ENCODE data around the gene ELAVL1. TPM values are rescaled to one million over a fixed set of nuclear protein-coding genes. Genes with fewer than 3 reads are reported as not detected.
"Not testable (repeated sequence)": the region's sequence is repeated elsewhere in the genome, so short reads cannot be mapped to it uniquely, and the experiment has no call there.

The ELAVL1 gene
- total RNA-seq, 1 donor from 2014 or later = 107 TPM

DNA sequence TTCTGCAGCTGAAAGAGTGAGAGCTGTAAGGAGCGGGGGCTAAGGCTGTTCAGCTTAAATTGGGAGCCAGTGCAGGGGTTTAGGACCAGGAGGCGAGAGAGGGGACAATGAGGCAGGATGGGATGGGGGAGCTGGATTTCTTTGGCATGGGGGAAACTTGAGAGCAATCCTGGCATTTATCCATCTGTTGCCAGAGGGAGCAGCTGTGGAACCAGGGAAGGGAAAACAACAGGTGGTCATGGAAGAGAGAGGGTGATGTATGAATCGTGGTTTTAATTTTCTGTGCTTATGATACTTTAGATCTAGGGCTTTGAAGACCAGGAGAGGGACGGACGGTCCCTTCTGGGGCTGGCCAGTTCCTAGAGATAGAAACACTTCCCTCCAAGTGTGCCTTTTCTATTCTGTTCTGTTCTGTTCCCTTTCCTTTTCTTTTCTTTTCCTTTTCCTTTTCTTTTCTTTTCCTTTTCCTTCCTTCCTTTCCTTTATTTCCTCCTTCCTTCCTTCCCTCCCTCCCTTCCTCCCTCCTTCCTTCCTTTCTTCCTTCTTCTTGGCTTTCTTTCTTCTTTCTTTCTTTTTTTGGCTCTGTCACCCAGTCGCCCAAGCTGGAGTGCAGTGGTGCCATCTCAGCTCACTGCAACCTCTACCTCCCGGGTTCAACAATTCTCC is 31.1 kb upstream of the ELAVL1 start:
- Histone ChIP-seq H2AFZ (ENCODE audit: low read depth, low read length) (no peak overlapping the region), H3K9me3 (ENCODE audit: insufficient read depth, low read depth, low read length) (no peaks in the 10 kb centered on the region), H3K27ac (ENCODE audit: low read depth, low read length) (no peak overlapping the region), H3K79me2 (ENCODE audit: insufficient read depth, low read length) (no peaks in the 10 kb centered on the region), H3K4me2 (ENCODE audit: low read length) (no peak overlapping the region), H3K9ac (ENCODE audit: low read length) (no peak overlapping the region), H4K20me1 (ENCODE audit: insufficient read depth, low read length) (no peaks in the 10 kb centered on the region), H3K27me3 (ENCODE audit: insufficient read depth, low read length) (no peaks in the 10 kb centered on the region), H3K4me3 (ENCODE audit: insufficient read depth, low read depth, low read length) (no peak overlapping the region), H3K4me1 (ENCODE audit: insufficient read depth, low read length) (no peaks in the 10 kb centered on the region), H3K36me3 (ENCODE audit: insufficient read depth, low read length) (no peaks in the 10 kb centered on the region)
- Mint-ChIP-seq H3K4me3 (ENCODE audit: unreplicated experiment) (no peak overlapping the region), H3K27ac (ENCODE audit: unreplicated experiment) (no peak overlapping the region), H3K9me3 (ENCODE audit: unreplicated experiment) (no peaks in the 10 kb centered on the region), H3K4me1 (ENCODE audit: low read depth, unreplicated experiment) (peaks cover 6% of the 10 kb centered on the region), H3K27me3 (ENCODE audit: low read depth, unreplicated experiment) (peaks cover 6% of the 10 kb centered on the region), H3K36me3 (ENCODE audit: low read depth, unreplicated experiment) (no peaks in the 10 kb centered on the region)
- FAIRE-seq (no peak), DNase-seq (ENCODE audit: low read depth) (no peak)
- TF ChIP-seq, protein P1, sequence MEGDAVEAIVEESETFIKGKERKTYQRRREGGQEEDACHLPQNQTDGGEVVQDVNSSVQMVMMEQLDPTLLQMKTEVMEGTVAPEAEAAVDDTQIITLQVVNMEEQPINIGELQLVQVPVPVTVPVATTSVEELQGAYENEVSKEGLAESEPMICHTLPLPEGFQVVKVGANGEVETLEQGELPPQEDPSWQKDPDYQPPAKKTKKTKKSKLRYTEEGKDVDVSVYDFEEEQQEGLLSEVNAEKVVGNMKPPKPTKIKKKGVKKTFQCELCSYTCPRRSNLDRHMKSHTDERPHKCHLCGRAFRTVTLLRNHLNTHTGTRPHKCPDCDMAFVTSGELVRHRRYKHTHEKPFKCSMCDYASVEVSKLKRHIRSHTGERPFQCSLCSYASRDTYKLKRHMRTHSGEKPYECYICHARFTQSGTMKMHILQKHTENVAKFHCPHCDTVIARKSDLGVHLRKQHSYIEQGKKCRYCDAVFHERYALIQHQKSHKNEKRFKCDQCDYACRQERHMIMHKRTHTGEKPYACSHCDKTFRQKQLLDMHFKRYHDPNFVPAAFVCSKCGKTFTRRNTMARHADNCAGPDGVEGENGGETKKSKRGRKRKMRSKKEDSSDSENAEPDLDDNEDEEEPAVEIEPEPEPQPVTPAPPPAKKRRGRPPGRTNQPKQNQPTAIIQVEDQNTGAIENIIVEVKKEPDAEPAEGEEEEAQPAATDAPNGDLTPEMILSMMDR (IDR thresholded peaks at IDR 0.05; ENCODE audit: insufficient read depth, low read depth, low read length) = no peak
- TF ChIP-seq EZH2 (IDR thresholded peaks at IDR 0.05; ENCODE audit: insufficient read depth, low read length) = no peak

DNA sequence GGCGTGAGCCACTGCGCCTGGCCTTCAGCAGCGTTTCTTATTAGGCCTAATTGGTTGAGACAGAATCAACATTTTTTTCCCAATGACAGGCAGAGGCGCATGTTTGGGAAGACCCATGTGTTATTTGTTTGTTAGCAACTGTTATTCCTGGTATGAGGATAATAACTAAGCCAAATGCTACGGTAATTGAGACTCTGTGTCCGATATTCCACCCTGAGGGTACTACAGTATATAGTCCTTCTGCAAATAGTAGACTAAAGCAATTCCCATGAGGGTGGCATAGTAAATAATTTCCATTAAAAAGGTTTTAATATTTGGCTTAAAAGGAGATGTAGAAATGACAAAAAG is 28.7 kb upstream of the ELAVL1 start:
- H3K27me3 ChIP-seq (ENCODE audit: insufficient read depth, low read length) = no peaks in the 10 kb centered on the region
- no peak overlapping the region for H2AFZ ChIP-seq (ENCODE audit: low read depth, low read length)
- no peak overlapping the region for H3K4me3 ChIP-seq (ENCODE audit: insufficient read depth, low read depth, low read length)
- H3K36me3 Mint-ChIP-seq (ENCODE audit: low read depth, unreplicated experiment) = no peaks in the 10 kb centered on the region
- no peak overlapping the region for H3K27ac ChIP-seq (ENCODE audit: low read depth, low read length)
- H3K27ac Mint-ChIP-seq (ENCODE audit: unreplicated experiment) = no peak overlapping the region
- H3K4me3 Mint-ChIP-seq (ENCODE audit: unreplicated experiment) = no peak overlapping the region
- no peaks in the 10 kb centered on the region for H3K9me3 ChIP-seq (ENCODE audit: insufficient read depth, low read depth, low read length)
- H3K9me3 Mint-ChIP-seq (ENCODE audit: unreplicated experiment) = no peaks in the 10 kb centered on the region
- peaks cover 14% of the 10 kb centered on the region for H3K4me1 Mint-ChIP-seq (ENCODE audit: low read depth, unreplicated experiment)
- peaks cover 6% of the 10 kb centered on the region for H3K27me3 Mint-ChIP-seq (ENCODE audit: low read depth, unreplicated experiment)
- no peak for DNase-seq (ENCODE audit: low read depth)
- no peak for FAIRE-seq
- no peaks in the 10 kb centered on the region for H3K79me2 ChIP-seq (ENCODE audit: insufficient read depth, low read length)
- no peaks in the 10 kb centered on the region for H4K20me1 ChIP-seq (ENCODE audit: insufficient read depth, low read length)
- TF ChIP-seq, protein P1 (IDR thresholded peaks at IDR 0.05; ENCODE audit: insufficient read depth, low read depth, low read length) = no peak
- no peak for TF ChIP-seq EZH2 (IDR thresholded peaks at IDR 0.05; ENCODE audit: insufficient read depth, low read length)
- H3K4me2 ChIP-seq (ENCODE audit: low read length) = no peak overlapping the region
- H3K9ac ChIP-seq (ENCODE audit: low read length) = no peak overlapping the region
- no peaks in the 10 kb centered on the region for H3K4me1 ChIP-seq (ENCODE audit: insufficient read depth, low read length)
- no peaks in the 10 kb centered on the region for H3K36me3 ChIP-seq (ENCODE audit: insufficient read depth, low read length)

DNA sequence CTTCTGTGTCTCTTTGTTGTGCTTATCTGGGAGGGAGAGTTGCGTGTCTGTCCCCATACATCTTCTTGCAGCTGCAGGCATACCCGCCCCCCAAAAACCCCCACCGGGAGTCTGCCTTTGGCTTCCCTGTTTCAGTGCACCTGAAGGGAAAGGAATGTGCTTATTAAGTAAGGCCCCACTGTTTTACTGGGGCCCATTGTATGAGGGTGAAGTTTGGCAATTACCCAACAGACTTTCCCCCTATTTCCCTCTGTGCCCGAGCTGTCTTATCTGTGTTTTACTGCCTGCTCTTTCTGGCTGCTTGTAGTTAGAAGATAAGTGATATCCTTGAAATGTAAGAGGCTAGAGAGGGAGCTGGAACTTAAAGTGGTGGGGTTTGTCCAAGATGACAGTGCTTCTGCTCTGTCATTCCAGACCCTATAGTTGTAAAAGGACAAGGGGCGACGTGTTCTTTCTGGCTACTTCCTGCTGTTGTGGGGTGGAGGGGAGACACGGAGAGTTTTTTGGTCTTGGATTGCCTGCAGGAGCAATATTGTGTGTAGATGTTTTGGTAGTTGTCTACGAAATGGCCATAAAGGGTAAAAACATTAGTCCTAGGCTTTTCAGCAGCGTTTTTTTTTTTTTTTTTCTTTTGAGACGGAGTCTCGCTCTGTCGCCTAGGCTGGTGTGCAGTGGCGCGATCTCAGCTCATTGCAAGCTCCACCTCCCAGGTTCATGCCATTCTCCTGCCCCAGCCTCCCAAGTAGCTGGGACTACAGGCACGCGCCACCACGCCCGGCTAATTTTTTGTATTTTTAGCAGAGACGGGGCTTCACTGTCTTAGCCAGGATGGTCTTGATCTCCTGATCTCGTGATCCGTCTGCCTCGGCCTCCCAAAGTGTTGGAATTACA is 28.1 kb upstream of the ELAVL1 start:
- not testable (repeated sequence) for H3K9me3 Mint-ChIP-seq (ENCODE audit: unreplicated experiment); H4K20me1 ChIP-seq (ENCODE audit: insufficient read depth, low read length); H3K4me3 ChIP-seq (ENCODE audit: insufficient read depth, low read depth, low read length); H3K27ac Mint-ChIP-seq (ENCODE audit: unreplicated experiment); FAIRE-seq; H3K9me3 ChIP-seq (ENCODE audit: insufficient read depth, low read depth, low read length); H3K4me3 Mint-ChIP-seq (ENCODE audit: unreplicated experiment); H3K27me3 ChIP-seq (ENCODE audit: insufficient read depth, low read length); H3K9ac ChIP-seq (ENCODE audit: low read length); H3K4me2 ChIP-seq (ENCODE audit: low read length); DNase-seq (ENCODE audit: low read depth); H3K4me1 ChIP-seq (ENCODE audit: insufficient read depth, low read length); H3K36me3 ChIP-seq (ENCODE audit: insufficient read depth, low read length); H3K27me3 Mint-ChIP-seq (ENCODE audit: low read depth, unreplicated experiment); H3K79me2 ChIP-seq (ENCODE audit: insufficient read depth, low read length); H3K27ac ChIP-seq (ENCODE audit: low read depth, low read length); H3K36me3 Mint-ChIP-seq (ENCODE audit: low read depth, unreplicated experiment); H2AFZ ChIP-seq (ENCODE audit: low read depth, low read length)
- peaks cover 19% of the 10 kb centered on the region for H3K4me1 Mint-ChIP-seq (ENCODE audit: low read depth, unreplicated experiment)
